GM19468 (cell line): ENCODE measurements around the gene NISCH.

Experiments used
- ATAC-seq: cut with Tn5 transposase; IDR thresholded peaks from one replicate; pipeline ENCODE4 v1.9.1; 2021; ENCODE audit warnings: mild to moderate bottlenecking, moderate library complexity, moderate number of reproducible peaks; ENCODE audit not compliant: unreplicated experiment; ENCODE audit errors: extremely low read depth

Gene NISCH

DNA sequence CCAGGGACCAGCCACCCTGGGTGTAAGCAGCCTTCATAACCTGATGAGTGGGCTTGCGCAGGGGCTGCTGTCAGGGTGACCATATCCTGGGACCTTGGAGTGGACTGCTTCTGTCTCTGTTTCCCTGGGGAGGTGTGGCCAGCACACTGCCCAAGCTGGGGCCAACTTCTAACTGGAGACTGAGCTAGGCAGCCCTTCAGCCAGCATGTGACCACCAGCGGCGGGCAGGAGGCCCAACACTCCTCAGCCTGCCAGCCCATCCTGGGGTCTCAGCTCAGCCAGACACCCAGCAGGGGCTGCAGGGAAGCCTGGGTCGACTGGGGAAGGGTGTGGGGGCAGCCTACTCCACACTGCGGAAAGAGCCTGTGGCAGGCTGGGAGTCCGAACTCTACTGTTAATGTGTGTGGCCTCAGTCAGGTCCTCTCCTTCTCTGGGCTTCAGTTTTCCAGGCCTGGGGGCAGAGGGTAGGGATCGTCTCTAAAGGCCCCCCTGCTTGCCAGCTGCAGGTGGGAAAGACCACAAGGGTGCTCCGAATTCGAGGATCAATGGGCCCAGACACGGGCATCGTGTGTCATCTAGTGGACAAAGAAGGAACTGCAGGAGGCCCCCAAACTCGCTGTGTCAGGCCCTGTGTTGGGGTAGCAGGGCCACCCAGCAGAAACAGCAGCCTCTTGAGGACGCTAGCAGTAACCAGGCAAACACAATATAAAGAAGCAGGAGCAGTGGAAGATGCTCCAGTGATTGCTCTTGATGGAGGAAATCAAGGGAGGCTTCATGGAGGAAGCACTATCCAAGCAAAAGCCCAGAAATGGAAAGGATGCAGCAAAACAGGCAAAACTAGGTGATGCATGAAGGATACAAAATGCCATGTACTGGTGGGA is 8.5 kb upstream of the NISCH start:
- ATAC-seq, result no peak

DNA sequence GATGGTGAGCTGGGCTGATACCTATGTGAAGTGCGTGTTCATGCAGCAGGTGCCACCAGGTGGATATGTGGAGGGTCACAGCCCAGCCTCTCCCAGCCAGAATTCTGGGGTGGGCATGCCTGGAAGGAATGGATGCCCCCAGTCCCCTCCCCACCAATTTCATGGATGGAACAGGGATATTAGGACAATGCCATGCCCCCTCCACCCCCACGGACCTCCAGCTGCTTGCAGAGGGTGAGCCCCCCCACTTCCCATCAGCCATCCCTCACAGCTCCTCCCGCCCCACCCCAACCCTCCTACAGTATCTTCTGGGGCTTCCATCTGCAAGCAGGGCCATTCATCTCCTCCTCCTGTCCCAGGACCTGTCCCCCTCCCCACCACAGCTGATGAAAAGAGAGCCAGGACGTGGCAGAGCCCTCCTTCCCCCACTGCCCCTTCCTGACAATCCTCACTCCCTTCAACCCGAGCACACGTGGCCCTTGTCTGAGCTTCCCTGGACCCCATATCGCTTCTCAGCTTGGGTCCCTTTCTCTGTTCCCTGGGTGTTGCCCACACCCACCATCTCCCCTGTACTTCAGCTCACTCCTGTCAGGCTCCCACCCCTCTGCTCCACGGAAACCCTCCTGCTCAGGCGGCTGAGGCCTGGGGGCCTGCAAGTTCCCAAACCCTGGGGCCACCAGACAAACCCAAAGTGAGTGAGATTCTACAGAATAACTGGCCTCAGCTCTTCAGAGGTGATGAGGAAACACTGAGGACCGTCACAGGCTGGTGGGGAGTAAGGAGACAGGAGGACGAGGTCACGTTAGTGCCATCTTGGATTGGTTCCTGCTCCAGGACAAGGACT is 7.7 kb upstream of the NISCH start:
- ATAC-seq, result no peak

DNA sequence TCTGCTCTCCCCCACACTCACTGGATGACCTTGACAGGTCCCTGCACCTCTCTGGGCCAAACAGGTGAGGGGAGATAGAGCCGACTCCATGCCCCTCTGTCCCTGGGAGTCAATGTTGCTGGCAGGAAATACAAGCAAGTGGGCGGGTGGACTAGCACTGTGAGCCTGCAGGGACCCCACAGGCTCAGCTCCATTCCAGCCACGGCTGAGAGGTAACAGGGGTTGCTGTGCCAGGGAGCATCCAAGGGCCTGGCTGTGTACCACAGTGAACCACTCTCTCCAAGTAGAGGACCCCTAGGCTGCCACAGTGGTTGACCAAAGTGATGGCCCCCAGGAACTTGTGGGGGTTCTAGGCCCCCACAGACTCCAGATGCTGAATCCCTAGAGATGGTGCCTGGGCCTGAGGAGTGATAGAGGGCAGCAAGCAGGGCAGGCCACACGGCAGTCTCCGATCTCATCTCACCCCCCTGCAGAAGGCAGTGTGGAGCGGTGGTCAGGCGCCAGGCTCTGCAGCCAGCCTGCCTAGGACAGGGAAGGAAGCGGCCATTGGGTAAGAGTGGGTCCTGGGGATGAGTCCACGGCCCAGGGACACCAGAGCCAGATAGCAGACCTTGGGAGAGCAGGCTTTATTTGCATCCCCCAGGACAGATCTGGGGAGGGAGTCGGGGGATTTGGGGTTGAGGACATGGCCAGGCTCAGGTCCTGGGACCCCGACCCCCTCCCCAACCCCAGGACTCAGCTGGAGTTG is 4.7 kb upstream of the NISCH start:
- no peak for ATAC-seq

DNA sequence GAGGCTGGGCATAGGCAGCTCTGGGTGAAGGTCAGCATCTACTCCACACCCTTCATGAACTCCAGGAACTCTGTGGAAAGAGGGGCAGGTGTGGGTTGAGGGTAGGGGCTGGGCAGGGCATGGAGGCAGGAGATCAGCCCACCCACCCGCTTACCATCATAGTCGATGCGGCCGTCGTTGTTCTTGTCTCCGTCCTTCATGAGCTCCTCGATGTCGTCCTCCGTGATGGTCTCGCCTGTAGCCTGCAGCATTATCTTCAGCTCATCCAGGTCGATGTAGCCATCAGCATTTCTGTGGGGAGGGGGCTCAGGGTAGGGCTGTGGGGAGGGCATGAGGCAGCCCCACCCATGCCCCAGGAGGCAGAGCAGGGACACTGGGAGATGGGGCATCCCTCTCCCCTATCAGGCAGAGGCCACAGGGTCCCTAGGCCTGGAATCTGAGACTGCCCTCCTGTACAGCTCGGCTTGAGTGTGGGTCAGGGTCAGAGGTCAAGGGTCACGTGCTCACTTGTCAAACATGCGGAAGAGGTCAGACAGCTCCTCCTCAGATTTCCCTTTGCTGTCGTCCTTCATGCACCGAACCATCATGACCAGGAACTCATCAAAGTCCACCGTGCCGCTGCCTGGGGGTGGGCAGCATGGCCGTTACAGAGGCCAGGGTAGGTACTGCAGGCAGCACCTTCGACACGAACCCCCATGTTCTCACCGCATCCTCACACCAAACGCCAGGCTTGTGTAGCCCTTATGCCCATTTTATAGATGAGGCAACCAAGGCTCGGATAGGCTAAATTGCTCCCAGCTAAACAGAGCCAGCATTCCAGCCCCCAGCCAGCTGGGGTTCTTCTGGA is 3.9 kb upstream of the NISCH start:
- no peak for ATAC-seq

DNA sequence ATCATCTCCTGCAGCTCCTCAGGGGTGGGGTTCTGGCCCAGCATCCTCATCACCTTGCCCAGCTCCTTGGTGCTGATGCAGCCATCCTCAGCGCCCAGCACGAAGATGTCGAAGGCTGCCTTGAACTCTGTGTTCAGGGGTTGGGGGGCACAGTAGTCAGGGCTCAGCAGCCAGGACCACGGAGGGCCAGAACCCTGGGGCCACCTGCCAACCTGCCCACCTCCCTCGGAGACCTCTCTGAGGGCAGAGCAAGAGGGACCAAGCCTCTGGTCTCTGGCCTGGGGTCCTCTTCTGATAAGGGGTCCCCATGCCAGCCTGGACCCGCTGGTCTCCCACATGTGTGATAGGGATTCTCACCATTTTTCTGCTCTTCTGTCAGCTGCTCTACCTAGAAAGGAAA is 3.3 kb upstream of the NISCH start:
- no peak for ATAC-seq

DNA sequence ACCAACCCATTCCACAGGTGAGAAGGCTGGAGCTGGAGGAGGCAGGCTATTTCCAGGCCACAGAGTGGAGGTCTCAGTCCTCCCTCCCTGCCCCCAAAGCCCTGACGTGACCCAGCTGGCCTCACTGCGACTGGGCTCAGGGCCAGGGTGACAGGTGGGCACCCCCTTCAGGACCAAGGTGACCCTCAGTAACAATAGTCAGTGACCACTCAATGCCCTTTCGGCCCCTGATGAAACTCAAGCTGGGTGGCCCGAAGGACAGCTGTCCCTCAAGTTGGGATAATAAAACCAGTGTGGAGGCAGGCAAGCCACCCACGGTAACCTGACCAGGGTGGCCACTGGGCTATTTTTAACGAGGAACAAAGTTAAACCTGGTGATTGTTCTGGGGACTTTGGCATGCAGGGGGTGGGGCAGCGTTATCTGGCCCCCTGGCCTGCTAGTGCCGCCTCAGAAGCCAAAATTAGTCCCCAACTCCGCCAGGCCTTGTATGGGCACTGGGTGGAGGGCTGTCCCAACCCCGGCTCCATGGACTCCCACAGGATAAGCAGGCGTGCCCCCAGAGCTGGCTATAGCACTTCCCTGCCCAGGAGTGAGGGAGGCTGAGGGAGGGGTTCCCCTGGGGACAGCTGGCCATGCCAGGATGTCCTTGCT is 2.7 kb upstream of the NISCH start:
- no peak for ATAC-seq

DNA sequence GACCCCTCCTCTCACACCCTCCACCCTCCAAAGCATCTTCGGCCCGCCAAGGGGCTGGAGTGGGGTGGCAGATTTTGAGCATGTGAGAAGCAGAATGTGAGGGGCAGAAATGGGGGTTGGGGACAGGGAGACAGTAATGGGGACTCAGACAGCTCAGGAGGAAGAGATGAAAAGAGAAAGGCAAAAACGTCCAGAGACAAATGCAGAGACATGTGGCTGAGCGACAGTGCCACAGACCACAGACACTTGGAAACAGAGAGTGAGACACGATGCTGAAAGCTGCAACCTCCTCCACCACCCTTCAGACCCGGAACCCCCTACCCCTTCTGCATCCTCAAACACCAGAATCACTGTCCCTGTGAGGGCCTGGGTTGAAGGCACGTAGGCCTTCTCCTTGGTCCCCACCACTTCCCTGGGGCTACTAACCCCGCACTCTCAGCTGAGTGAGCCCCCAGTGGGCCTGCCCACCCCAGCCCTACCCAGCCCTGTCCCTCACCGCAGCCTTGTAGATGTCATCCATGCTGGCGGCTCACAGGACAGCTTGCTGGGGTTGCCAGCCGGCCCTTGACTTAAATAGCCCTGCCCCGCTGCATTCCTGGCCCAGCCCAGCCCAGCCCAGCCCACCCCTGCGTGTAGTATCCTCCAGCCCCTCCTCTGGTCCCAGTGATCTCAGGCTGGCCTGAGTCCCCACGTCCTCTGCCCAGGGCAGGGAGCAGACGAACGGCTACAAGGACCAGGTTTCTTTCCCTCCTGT is 1.7 kb upstream of the NISCH start, which contains the start of gene TNNC1:
Gene TNNC1 (minus strand): TSS at position 546 of the 754 bp plus-strand sequence. CDS start 26 bp downstream, at position 520.
- ATAC-seq, result no peak

DNA sequence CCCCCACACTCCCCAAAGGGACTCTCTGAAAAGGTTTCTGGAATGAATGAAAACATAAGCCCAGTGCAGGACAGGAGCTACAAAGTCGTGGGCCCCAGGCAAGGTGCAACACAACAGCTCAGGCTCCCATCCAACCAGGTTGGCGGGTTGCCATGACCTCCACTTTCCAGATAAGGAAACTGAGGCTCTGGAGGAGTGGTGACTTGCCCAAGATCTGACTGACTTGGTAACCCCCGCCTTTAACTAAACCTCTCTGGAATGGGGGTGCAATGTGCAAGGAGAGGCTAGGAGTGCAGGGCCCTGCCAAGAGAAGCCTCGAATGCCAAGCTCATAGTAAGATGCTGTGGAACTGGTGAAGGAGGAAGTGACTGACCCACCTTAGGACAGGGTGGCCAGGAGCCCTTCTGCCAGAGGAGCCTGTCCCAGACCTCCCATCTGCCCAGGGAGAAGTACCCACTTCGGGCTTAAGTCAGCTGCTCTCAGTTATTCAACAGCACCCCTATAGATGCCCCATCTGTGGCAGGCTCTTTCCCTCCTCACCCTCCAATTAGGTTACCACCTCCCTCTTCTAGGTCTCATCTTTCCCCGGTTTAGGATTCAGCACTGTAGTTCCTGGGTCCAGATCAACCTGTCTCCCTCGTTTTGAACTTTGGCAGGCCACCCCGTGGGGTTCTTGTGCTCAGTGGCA is 1.0 kb upstream of the NISCH start:
- no peak for ATAC-seq

DNA sequence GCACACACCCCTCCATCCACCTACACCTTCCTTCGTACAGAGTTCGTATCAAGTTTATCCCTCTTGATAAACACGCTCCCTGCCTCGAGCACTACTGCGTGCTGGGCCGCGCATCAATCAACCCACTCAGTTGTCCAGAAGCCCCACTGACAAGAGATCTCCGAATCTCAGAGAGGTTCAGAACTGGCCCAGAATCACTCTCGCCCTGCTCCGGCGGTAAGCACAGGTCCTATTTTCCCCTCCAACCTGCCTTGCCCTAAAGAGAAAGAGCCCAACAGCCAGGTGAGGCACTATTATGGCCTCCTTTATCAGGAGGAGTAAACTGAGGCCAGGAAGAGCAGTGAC is 494 bp upstream of the NISCH start:
- no peak for ATAC-seq

DNA sequence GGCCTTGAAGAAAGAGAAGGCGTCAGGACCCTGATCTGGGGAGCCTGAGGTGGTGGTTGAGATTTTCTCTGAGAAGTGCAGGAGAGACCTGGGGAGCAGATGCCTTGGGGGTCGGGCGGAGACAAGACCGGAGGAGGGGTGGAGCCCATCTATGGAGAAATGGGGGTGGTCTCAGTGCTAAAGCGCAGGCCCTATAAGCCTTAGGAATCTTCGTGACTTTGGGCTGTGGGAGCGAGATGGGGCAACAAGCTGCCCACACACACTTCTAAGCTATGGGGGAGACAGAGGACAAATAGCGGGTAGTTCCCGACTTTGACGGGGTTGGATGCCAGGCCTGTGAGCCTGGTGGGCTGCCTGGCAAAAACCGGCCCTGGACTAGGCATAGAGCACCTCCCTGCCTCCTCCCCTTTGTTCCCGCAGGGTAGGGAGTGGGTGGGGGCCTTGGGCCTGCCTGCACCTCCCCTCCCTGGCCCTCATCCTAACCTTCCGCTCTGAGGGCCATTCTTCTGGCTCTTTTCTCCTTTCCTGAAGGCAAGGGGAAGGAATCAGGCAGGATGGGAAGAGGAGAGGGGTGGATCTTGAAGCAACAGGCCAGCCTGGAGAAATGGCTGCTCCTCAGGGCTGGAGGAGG is 880 bp downstream of the NISCH start:
- no peak for ATAC-seq

DNA sequence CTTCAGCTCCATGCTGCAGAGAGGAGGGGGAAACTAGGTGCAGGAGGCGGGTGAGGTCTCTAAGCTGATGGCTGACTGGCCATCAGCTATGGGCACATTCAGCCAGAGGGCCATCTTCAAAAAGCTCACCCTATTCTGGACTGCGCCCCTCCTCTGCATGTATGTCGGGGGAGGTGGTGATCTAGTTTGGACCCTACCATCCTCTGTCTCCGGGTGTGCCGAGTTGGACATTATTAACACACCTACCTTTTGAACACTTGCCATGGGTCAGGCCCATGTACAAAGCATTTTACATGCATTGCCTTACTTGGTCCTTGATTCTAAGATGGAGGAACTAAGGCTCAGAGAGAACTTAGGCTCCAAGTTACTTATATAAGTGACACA is 1.4 kb downstream of the NISCH start:
- no peak for ATAC-seq

DNA sequence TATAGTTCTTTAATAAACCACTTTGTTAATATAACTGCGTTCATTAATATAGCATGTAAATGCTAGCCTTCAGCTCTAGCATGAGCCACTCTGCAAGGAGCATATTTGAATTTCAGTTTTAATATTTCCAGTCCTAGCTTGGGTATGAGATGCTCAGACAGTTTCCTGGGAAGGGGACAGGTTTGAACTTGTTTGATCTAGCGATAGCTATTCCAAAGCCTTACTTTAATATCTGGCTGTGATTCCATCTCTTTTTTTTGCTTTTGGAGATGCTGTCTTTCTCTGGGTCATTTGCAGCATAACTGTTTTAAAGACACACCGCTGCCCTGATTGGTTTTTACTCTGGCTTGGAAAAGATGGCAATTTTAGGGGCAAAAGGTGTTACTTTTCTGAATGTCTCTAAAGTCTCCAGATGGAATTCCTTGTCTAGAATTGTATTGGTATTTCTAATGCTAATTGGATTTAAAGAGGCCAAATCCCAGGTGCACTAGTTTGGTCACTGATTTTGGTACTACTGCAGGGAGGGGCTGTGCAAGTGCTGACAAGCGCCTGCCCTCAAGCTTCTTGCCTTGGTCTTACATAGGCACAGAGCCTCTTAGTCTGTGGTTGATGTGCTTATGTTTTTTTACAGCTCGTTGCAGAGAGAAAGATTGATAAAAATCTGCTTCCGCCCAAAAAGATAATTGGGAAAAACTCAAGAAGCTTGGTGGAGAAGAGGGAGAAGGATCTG is 2.8 kb downstream of the NISCH start:
- ATAC-seq, result no peak

DNA sequence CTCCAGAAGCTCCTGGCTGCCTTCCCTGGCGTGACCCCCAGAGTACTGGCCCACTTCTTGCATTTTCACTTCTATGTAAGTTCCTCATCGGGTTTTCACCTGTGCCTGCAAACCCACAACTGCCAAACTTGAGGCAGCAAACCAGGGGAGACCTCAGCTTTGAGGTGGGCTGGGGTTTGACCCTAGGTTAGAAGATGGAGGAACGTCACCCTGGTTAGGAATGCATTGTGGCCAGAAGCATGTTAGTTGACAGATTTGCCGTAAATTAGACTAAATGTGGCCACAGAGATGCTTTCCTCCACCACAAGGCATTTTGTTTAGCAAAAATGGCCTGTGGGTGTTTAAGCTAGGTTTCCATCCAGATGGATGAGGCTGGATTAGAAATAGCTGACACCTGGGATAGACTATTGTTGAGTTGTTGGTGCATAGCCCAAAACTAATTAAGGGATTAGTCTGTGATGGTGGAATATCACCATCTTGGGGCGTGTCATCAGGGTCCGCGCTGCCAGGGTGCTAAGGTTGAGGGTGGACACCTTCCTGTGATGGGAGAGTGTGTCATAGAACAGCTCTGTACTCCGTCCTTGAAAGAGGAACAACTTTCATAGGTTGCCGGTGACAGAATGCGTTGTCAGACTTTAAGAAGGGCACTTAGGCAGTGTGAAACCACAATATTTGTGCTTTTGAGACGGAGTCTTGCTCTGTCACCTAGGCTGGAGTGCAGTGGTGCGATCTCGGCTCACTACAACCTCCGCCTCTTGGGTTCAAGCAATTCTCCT is 3.6 kb downstream of the NISCH start:
- no peak for ATAC-seq

DNA sequence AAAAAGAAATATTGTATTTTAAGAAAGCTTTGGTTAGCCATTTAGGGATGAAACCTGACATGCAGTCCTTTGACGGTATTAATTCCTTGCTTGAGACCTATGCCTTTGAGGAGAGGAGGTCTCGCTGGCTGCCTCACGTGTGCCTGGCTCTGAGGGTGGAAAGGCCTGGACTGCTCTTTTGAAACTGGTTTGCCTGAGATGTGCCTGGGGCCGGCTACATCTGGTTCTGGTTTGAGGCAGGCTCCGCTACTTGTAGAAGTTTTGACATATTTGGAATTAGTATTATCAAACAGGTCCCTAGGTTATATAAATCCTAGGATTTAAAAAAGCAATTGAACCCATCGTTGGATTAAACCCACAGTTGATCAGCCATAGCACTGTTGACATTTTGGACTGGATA is 6.5 kb downstream of the NISCH start:
- ATAC-seq, result no peak

DNA sequence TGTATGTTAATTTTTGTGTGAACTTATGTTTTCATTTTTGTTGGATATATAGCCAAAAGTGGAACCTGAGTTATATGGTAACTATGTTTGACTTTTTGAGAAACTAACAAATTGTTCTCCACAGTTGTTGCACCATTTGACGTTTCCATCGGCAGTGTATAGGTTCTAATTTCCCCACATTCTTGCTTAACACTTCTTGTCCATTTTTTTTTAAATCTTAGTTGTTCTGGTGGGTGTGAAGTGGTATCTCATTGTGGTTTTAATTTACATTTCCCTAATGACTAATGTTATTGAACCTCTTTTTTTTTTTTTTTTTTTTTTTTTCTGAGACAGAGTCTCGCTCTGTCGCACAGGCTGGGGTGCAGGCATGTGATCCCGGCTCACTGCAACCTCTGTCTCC is 8.0 kb downstream of the NISCH start:
- no peak for ATAC-seq

DNA sequence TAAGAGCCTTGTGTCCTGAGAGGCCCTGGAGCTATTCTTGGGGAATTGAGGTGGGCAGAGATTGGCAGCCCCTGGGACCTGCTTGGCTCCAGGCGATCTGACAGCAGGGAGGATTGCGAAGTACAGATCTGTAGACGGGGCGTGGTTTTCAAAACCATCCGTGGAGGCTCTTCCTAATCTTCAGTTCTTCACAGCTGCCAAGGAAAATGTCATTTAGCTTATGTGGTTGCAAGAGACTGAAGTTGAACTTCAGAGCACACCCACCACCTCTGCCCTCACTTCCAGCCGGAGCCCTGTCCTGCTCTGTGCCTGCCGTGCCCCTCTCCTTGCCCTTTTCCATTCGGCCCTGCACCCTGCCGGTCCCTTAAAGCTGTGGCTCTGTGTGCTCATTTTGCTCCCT is 12.9 kb downstream of the NISCH start:
- ATAC-seq, result no peak
